ENCODE data around the gene CYB561D2. TPM values are rescaled to one million over a fixed set of nuclear protein-coding genes. Genes with fewer than 3 reads are reported as not detected.

Gene CYB561D2
- total RNA-seq, 2 donors from 2014 or later, result 22.5 to 29.4 TPM

- no peak for TF ChIP-seq CTCF (IDR thresholded peaks at IDR 0.05)
- Histone ChIP-seq H3K4me3 (no peak overlapping the region), H3K27ac (no peak overlapping the region), H3K27me3 (replicated peaks; ENCODE audit: insufficient read depth) (no peaks in the 10 kb centered on the region), H3K4me1 (ENCODE audit: control insufficient read depth in 1 of 2, low read depth in 2 of 2) (no peaks in the 10 kb centered on the region), H3K9me3 (no peaks in the 10 kb centered on the region), H3K36me3 (no peaks in the 10 kb centered on the region)
- DNase-seq (ENCODE audit: low spot score) (no peak), ATAC-seq (ENCODE audit: insufficient number of reproducible peaks, low FRiP score, low read depth) (no peak)
Measured at GRCh38 chr3:50374363-50375257, 23.9 kb downstream of the CYB561D2 start.

GRCh38 chr3:50375258-50375931 is 24.7 kb downstream of the CYB561D2 start:
- no peak overlapping the region for H3K4me3 ChIP-seq
- H3K36me3 ChIP-seq, result no peaks in the 10 kb centered on the region
- H3K27ac ChIP-seq, result no peak overlapping the region
- H3K27me3 ChIP-seq (replicated peaks; ENCODE audit: insufficient read depth), result no peaks in the 10 kb centered on the region
- no peak for ATAC-seq (ENCODE audit: insufficient number of reproducible peaks, low FRiP score, low read depth)
- no peaks in the 10 kb centered on the region for H3K4me1 ChIP-seq (ENCODE audit: control insufficient read depth in 1 of 2, low read depth in 2 of 2)
- TF ChIP-seq CTCF (IDR thresholded peaks at IDR 0.05), result no peak
- H3K9me3 ChIP-seq, result no peaks in the 10 kb centered on the region
- DNase-seq (ENCODE audit: low spot score), result no peak

GRCh38 chr3:50378024-50378423 is 27.4 kb downstream of the CYB561D2 start:
- no peaks in the 10 kb centered on the region for H3K9me3 ChIP-seq
- H3K36me3 ChIP-seq, result no peaks in the 10 kb centered on the region
- DNase-seq (ENCODE audit: low spot score) (no peak), ATAC-seq (ENCODE audit: insufficient number of reproducible peaks, low FRiP score, low read depth) (no peak)
- no peak overlapping the region for H3K27ac ChIP-seq
- no peak overlapping the region for H3K4me3 ChIP-seq
- peaks cover 4 to 14% of the 10 kb centered on the region in 2 donors for H3K4me1 ChIP-seq (ENCODE audit: control insufficient read depth in 1 of 2, low read depth in 2 of 2)
- no peak for TF ChIP-seq CTCF (IDR thresholded peaks at IDR 0.05)
- H3K27me3 ChIP-seq (replicated peaks; ENCODE audit: insufficient read depth), result no peaks in the 10 kb centered on the region

- Histone ChIP-seq H3K4me1 (ENCODE audit: control insufficient read depth in 1 of 2, low read depth in 2 of 2) (peaks cover 4 to 21% of the 10 kb centered on the region in 2 donors), H3K4me3 (no peak overlapping the region), H3K27me3 (replicated peaks; ENCODE audit: insufficient read depth) (no peaks in the 10 kb centered on the region), H3K9me3 (no peaks in the 10 kb centered on the region), H3K36me3 (no peaks in the 10 kb centered on the region), H3K27ac (no peak overlapping the region)
- no peak for ATAC-seq (ENCODE audit: insufficient number of reproducible peaks, low FRiP score, low read depth)
- no peak for TF ChIP-seq CTCF (IDR thresholded peaks at IDR 0.05)
- no peak for DNase-seq (ENCODE audit: low spot score)
Measured at GRCh38 chr3:50378757-50379156, 28.1 kb downstream of the CYB561D2 start.

GRCh38 chr3:50380405-50381085 is 29.9 kb downstream of the CYB561D2 start:
- DNase-seq (ENCODE audit: low spot score) (no peak), ATAC-seq (ENCODE audit: insufficient number of reproducible peaks, low FRiP score, low read depth) (no peak)
- H3K4me3 ChIP-seq, result no peak overlapping the region
- H3K36me3 ChIP-seq, result no peaks in the 10 kb centered on the region
- H3K27me3 ChIP-seq (replicated peaks; ENCODE audit: insufficient read depth), result no peaks in the 10 kb centered on the region
- peaks cover 4 to 21% of the 10 kb centered on the region in 2 donors for H3K4me1 ChIP-seq (ENCODE audit: control insufficient read depth in 1 of 2, low read depth in 2 of 2)
- H3K27ac ChIP-seq, result no peak overlapping the region
- no peaks in the 10 kb centered on the region for H3K9me3 ChIP-seq
- no peak for TF ChIP-seq CTCF (IDR thresholded peaks at IDR 0.05)

Measured in thoracic aorta (tissue), 2 donors.